SK-N-SH (cell line): ENCODE measurements around the gene ACP5. TPM values are rescaled to one million over a fixed set of nuclear protein-coding genes. Genes with fewer than 3 reads are reported as not detected.

Experiments used
- CTCF ChIA-PET: fragments of 300-600, 350-600 bp; formaldehyde crosslinking; extraction: SDS; loops from one replicate; lab custom pipeline; 2021; lab: Yijun Ruan, JAX
- POLR2A ChIA-PET: fragments of 350-600 bp; sonication (Branson Sonifier 250); formaldehyde crosslinking; extraction: SDS; loops from one replicate; lab custom pipeline; 2020; ENCODE audit warnings: antibody characterized with exemption, inconsistent platforms; lab: Yijun Ruan, JAX
- DNase-seq: peaks from one replicate; pipeline ENCODE4 v3.0.0; 2012
- H2AFZ ChIP-seq: fragments of 200-600 bp; sonication (generic); 2 replicates; pipeline ENCODE4 v1.8.1; 2016; ENCODE audit warnings: antibody characterized with exemption, mild to moderate bottlenecking, low read depth
- H3F3A ChIP-seq: fragments of 200-600 bp; sonication (generic); replicated peaks from 2 replicates; pipeline ENCODE3; 2016; ENCODE audit warnings: antibody characterized with exemption, mild to moderate bottlenecking; ENCODE audit not compliant: insufficient read depth
- H3K27ac ChIP-seq, 2 experiments: fragments of 200-500 bp in 1 of 2; fragments of 200-600 bp in 1 of 2; sonication (Bioruptor generic) in 1 of 2; sonication (generic), shearing (Covaris generic) in 1 of 2; 2 replicates each; pipeline versions ENCODE4 v1.5.1 to v1.6.1; 2014 to 2016; ENCODE audit warnings: low read depth in 2 of 2, inconsistent platforms in 1 of 2, low read length in 1 of 2, mild to moderate bottlenecking in 1 of 2, mixed read lengths in 1 of 2
- H3K27me3 ChIP-seq: fragments of 200-600 bp; sonication (generic), shearing (Covaris generic); 2 replicates; pipeline ENCODE4 v1.6.1; 2016; ENCODE audit warnings: mixed run types; ENCODE audit not compliant: insufficient read depth
- H3K36me3 ChIP-seq, 2 experiments: fragments of 200-500 bp in 1 of 2; fragments of 200-600 bp in 1 of 2; sonication (Bioruptor generic) in 1 of 2; sonication (generic) in 1 of 2; replicated peaks in 1 of 2; 2 replicates each; pipeline versions ENCODE3 to v1.5.1; 2014 to 2016; ENCODE audit warnings: low read length in 1 of 2, mild to moderate bottlenecking in 1 of 2; ENCODE audit not compliant: insufficient read depth in 2 of 2, control insufficient read depth in 1 of 2
- H3K4me1 ChIP-seq, 2 experiments: fragments of 200-500 bp in 1 of 2; fragments of 200-600 bp in 1 of 2; sonication (Bioruptor generic) in 1 of 2; sonication (generic), shearing (Covaris generic) in 1 of 2; 2 replicates each; pipeline versions ENCODE4 v1.5.1 to v1.6.1; 2014 to 2016; ENCODE audit warnings: low read depth in 1 of 2, low read length in 1 of 2, mixed run types in 1 of 2; ENCODE audit not compliant: insufficient read depth in 2 of 2, control insufficient read depth in 1 of 2
- H3K4me2 ChIP-seq: fragments of 200-600 bp; sonication (generic), shearing (Covaris generic); 2 replicates; pipeline ENCODE4 v1.6.1; 2017; ENCODE audit warnings: mixed run types
- H3K4me3 ChIP-seq, 2 experiments: fragments of 200-500 bp in 1 of 2; fragments of 200-600 bp in 1 of 2; sonication (Bioruptor generic) in 1 of 2; sonication (generic), shearing (Covaris generic) in 1 of 2; 2 replicates each; pipeline versions ENCODE4 v1.5.1 to v1.8.1; 2014 to 2016; ENCODE audit warnings: low read depth in 2 of 2, inconsistent platforms in 1 of 2, low read length in 1 of 2, mild to moderate bottlenecking in 1 of 2, mixed read lengths in 1 of 2, moderate library complexity in 1 of 2
- H3K79me2 ChIP-seq: fragments of 200-600 bp; sonication (generic); 2 replicates; pipeline ENCODE4 v1.8.1; 2017; ENCODE audit warnings: mild to moderate bottlenecking; ENCODE audit not compliant: insufficient read depth
- H3K9ac ChIP-seq: fragments of 200-600 bp; sonication (generic); 2 replicates; pipeline ENCODE4 v1.6.1; 2017; ENCODE audit warnings: mixed run types
- H3K9me2 ChIP-seq: fragments of 200-600 bp; sonication (generic); 2 replicates; pipeline ENCODE4 v1.6.1; 2017; ENCODE audit warnings: mixed run types
- H3K9me3 ChIP-seq: fragments of 200-600 bp; sonication (generic); 2 replicates; pipeline ENCODE4 v1.6.1; 2017; ENCODE audit warnings: mixed run types, mild to moderate bottlenecking, moderate library complexity
- H4K20me1 ChIP-seq: fragments of 200-600 bp; sonication (generic); 2 replicates; pipeline ENCODE4 v1.6.1; 2017; ENCODE audit warnings: mild to moderate bottlenecking, mixed run types; ENCODE audit not compliant: insufficient read depth
- CHD2 ChIP-seq: fragments of 150-350 bp; IDR thresholded peaks from 2 replicates; pipeline ENCODE4 v1.6.1; 2018; ENCODE audit warnings: low read length; ENCODE audit not compliant: partially characterized antibody
- ELF1 ChIP-seq: IDR thresholded peaks from 2 replicates; pipeline ENCODE4 v1.4.0; 2012
- FOXJ3 ChIP-seq: sonication (generic); formaldehyde crosslinking; IDR thresholded peaks from 2 replicates; pipeline ENCODE4 v1.5.1; 2020; ENCODE audit warnings: mild to moderate bottlenecking, missing genetic modification reagents
- FOXM1 ChIP-seq: IDR thresholded peaks from 2 replicates; pipeline ENCODE4 v1.4.0; 2012; ENCODE audit warnings: low read depth, mild to moderate bottlenecking
- GABPA ChIP-seq: IDR thresholded peaks from 2 replicates; pipeline ENCODE4 v1.4.0; 2012; ENCODE audit warnings: low read depth, mild to moderate bottlenecking
- NRF1 ChIP-seq: IDR thresholded peaks from 2 replicates; pipeline ENCODE4 v1.6.1; 2012; ENCODE audit warnings: low read depth, mild to moderate bottlenecking, low read length
- RCOR1 ChIP-seq: fragments of 150-350 bp; IDR thresholded peaks from 2 replicates; pipeline ENCODE4 v1.6.1; 2017; ENCODE audit warnings: antibody characterized with exemption, low read length
- RFX5 ChIP-seq: IDR thresholded peaks from 2 replicates; pipeline ENCODE4 v1.6.1; 2012; ENCODE audit warnings: mild to moderate bottlenecking, improper control_type of control experiment, low read length
- RXRA ChIP-seq: IDR thresholded peaks from 2 replicates; pipeline ENCODE4 v1.4.0; 2012; ENCODE audit warnings: low read depth, mild to moderate bottlenecking, borderline replicate concordance
- SIN3A ChIP-seq: IDR thresholded peaks from 2 replicates; pipeline ENCODE4 v1.6.1; 2012; ENCODE audit warnings: low read depth, mild to moderate bottlenecking, low read length, moderate library complexity, borderline replicate concordance
- TAF1 ChIP-seq: IDR thresholded peaks from 2 replicates; pipeline ENCODE4 v1.6.1; 2012; ENCODE audit warnings: low read depth, mild to moderate bottlenecking, low read length, moderate library complexity, borderline replicate concordance
- TCF12 ChIP-seq: IDR thresholded peaks from 2 replicates; pipeline ENCODE4 v1.4.0; 2012
- WGBS: methylation state at CpG from one replicate; pipeline ENCODE4 v1.1.6; 2017; ENCODE audit warnings: low lambda C conversion rate; 5-methylcytosine and 5-hydroxymethylcytosine counted together
- polyA plus RNA-seq, 3 experiments: library from polyadenylated mRNA; depleted of rRNA; stranded (reverse); fragments of >200 nt; gene quantifications; 2 replicates each; pipeline ENCODE4 v1.2.3, GENCODE V29; 2012
- TF ChIP-seq, protein P1 (sequence below): IDR thresholded peaks from 2 replicates; pipeline ENCODE4 v1.4.0; 2012; ENCODE audit warnings: low read depth, borderline replicate concordance
- TF ChIP-seq, protein P2 (sequence below): fragments of 200-600 bp; sonication (generic); IDR thresholded peaks from 2 replicates; pipeline ENCODE4 v1.6.1; 2017; ENCODE audit warnings: antibody characterized with exemption, mild to moderate bottlenecking, moderate library complexity
- TF ChIP-seq, protein P3 (sequence below): fragments of 150-350 bp; IDR thresholded peaks from 2 replicates; pipeline ENCODE4 v1.6.1; 2017; ENCODE audit warnings: antibody characterized with exemption, low read length, low read depth, borderline replicate concordance
- TF ChIP-seq, protein P4 (sequence below): IDR thresholded peaks from 2 replicates; pipeline ENCODE4 v1.6.1; 2012; ENCODE audit warnings: mild to moderate bottlenecking, low read depth, low read length, moderate library complexity

ACP5 gene
- polyA plus RNA-seq, 1 of the 3 experiments (the other 2 are of a cell fraction) = 0.87 TPM

DNA sequence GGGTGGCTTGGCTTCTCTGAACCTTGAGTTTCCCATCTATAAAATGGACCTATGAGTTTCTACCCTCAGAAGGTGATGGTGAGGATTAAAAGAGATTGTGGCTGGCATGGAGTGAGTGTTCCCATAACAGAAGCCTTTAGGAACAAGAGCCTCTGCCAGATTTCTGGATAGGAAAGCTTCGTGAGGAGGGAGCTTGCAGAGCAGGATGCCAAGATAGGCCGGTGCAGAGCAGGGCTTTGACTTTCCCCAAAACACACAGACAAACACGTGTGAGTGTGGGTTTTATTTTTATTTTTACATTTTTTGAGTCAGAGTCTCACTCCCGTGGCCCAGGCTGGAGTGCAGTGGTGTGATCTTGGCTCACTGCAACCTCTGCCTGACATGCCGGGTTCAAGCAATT is 42.5 kb downstream of the ACP5 start:
- H3F3A ChIP-seq = peaks cover 16% of the 10 kb centered on the region
- H3K9me3 ChIP-seq = no peaks in the 10 kb centered on the region
- H3K79me2 ChIP-seq = no peaks in the 10 kb centered on the region
- 98% methylated on average over 5 of the region's 5 CpGs for WGBS
- DNase-seq = no peak
- no peak overlapping the region for H3K27ac ChIP-seq
- no peaks in the 10 kb centered on the region for H3K27me3 ChIP-seq
- H2AFZ ChIP-seq = no peak overlapping the region
- H3K36me3 ChIP-seq = no peaks in the 10 kb centered on the region
- no peaks in the 10 kb centered on the region for H3K9me2 ChIP-seq
- H3K4me1 ChIP-seq = peaks cover 11 to 16% of the 10 kb centered on the region in 2 experiments; a peak in 2 of 4 replicates
- ChIA-PET CTCF (interaction anchor here (0.9 to 2.7 kb wide), 3 partner anchors 24 to 53 kb away, joined by 3 to 14 read pairs (median 5); partner anchors contain the start of gene ELOF1), POLR2A (no interaction called here)
- no peaks in the 10 kb centered on the region; the same call in 1 of the 2 replicates for H4K20me1 ChIP-seq
- no peak overlapping the region for H3K4me2 ChIP-seq
- TF ChIP-seq SIN3A (no peak), TAF1 (no peak), CHD2 (no peak), GABPA (no peak), FOXJ3 (no peak)
- TF ChIP-seq, protein P1, sequence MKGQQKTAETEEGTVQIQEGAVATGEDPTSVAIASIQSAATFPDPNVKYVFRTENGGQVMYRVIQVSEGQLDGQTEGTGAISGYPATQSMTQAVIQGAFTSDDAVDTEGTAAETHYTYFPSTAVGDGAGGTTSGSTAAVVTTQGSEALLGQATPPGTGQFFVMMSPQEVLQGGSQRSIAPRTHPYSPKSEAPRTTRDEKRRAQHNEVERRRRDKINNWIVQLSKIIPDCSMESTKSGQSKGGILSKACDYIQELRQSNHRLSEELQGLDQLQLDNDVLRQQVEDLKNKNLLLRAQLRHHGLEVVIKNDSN = no peak
- TF ChIP-seq, protein P2, sequence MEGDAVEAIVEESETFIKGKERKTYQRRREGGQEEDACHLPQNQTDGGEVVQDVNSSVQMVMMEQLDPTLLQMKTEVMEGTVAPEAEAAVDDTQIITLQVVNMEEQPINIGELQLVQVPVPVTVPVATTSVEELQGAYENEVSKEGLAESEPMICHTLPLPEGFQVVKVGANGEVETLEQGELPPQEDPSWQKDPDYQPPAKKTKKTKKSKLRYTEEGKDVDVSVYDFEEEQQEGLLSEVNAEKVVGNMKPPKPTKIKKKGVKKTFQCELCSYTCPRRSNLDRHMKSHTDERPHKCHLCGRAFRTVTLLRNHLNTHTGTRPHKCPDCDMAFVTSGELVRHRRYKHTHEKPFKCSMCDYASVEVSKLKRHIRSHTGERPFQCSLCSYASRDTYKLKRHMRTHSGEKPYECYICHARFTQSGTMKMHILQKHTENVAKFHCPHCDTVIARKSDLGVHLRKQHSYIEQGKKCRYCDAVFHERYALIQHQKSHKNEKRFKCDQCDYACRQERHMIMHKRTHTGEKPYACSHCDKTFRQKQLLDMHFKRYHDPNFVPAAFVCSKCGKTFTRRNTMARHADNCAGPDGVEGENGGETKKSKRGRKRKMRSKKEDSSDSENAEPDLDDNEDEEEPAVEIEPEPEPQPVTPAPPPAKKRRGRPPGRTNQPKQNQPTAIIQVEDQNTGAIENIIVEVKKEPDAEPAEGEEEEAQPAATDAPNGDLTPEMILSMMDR = no peak
- no peak overlapping the region for H3K9ac ChIP-seq
- no peak overlapping the region for H3K4me3 ChIP-seq

DNA sequence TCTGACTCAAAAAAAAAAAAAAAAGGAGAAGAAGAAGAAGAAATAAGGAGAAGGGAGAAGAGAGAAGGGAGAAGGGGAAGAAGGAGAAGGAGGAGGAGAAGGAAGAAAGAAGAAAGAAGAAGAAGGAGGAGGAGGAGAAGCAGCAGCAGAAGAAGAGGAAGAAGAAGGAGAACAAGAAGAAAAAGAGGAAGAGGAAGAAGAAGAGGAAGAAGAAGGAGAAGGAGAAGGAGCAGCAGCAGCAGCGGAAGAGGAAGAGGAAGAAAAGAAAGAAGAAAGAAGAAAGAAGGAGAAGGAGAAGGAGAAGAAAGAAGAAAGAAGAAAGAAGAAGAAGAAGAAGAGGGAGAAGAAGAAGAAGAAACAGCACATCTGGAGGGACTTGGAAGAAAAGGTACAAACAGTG is 42.9 kb downstream of the ACP5 start:
- DNase-seq = no peak
- Histone ChIP-seq H3F3A (peaks cover 20% of the 10 kb centered on the region), H3K79me2 (no peaks in the 10 kb centered on the region), H3K36me3 (no peaks in the 10 kb centered on the region), H3K4me3 (no peak overlapping the region), H3K27ac (no peak overlapping the region), H3K4me2 (no peak overlapping the region), H3K27me3 (no peaks in the 10 kb centered on the region), H3K4me1 (peaks cover 9 to 16% of the 10 kb centered on the region in 2 experiments; a peak in 2 of 4 replicates), H4K20me1 (no peaks in the 10 kb centered on the region; the same call in 1 of the 2 replicates), H2AFZ (no peak overlapping the region)
- POLR2A ChIA-PET = no interaction called here
- WGBS = 94% methylated on average over 1 of the region's 1 CpG
- TF ChIP-seq TAF1 (no peak), NRF1 (no peak), RFX5 (no peak), RCOR1 (no peak), RXRA (no peak), TCF12 (no peak), FOXM1 (no peak), ELF1 (no peak)
- TF ChIP-seq, protein P3, sequence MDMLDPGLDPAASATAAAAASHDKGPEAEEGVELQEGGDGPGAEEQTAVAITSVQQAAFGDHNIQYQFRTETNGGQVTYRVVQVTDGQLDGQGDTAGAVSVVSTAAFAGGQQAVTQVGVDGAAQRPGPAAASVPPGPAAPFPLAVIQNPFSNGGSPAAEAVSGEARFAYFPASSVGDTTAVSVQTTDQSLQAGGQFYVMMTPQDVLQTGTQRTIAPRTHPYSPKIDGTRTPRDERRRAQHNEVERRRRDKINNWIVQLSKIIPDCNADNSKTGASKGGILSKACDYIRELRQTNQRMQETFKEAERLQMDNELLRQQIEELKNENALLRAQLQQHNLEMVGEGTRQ = no peak
- TF ChIP-seq, protein P2 = no peak
- TF ChIP-seq, protein P4, sequence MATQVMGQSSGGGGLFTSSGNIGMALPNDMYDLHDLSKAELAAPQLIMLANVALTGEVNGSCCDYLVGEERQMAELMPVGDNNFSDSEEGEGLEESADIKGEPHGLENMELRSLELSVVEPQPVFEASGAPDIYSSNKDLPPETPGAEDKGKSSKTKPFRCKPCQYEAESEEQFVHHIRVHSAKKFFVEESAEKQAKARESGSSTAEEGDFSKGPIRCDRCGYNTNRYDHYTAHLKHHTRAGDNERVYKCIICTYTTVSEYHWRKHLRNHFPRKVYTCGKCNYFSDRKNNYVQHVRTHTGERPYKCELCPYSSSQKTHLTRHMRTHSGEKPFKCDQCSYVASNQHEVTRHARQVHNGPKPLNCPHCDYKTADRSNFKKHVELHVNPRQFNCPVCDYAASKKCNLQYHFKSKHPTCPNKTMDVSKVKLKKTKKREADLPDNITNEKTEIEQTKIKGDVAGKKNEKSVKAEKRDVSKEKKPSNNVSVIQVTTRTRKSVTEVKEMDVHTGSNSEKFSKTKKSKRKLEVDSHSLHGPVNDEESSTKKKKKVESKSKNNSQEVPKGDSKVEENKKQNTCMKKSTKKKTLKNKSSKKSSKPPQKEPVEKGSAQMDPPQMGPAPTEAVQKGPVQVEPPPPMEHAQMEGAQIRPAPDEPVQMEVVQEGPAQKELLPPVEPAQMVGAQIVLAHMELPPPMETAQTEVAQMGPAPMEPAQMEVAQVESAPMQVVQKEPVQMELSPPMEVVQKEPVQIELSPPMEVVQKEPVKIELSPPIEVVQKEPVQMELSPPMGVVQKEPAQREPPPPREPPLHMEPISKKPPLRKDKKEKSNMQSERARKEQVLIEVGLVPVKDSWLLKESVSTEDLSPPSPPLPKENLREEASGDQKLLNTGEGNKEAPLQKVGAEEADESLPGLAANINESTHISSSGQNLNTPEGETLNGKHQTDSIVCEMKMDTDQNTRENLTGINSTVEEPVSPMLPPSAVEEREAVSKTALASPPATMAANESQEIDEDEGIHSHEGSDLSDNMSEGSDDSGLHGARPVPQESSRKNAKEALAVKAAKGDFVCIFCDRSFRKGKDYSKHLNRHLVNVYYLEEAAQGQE = no peak
- TF ChIP-seq, all 33 proteins: peak for 0
- Histone ChIP-seq H3K9ac (no peak overlapping the region), H3K9me2 (no peaks in the 10 kb centered on the region), H3K9me3 (no peaks in the 10 kb centered on the region)
- CTCF ChIA-PET = interaction anchor here (1.8 kb wide), 1 partner anchor 38 kb away, joined by 3 read pairs; no protein-coding TSS in a partner anchor
